Astrocyte (in vitro differentiated cells and primary cell): Measurements from ENCODE around the gene BATF2.

Source experiments
- EZH2 ChIP-seq: IDR thresholded peaks from 2 replicates; pipeline ENCODE4 v1.6.1; 2012; ENCODE audit warnings: mild to moderate bottlenecking, low read length, inconsistent platforms; ENCODE audit not compliant: insufficient read depth
- TF ChIP-seq, protein P1 (sequence below): IDR thresholded peaks from 2 replicates; pipeline ENCODE4 v1.5.1; 2011; ENCODE audit warnings: low read depth, mild to moderate bottlenecking, inconsistent platforms, low read length, moderate library complexity; ENCODE audit not compliant: insufficient read depth

DNA sequence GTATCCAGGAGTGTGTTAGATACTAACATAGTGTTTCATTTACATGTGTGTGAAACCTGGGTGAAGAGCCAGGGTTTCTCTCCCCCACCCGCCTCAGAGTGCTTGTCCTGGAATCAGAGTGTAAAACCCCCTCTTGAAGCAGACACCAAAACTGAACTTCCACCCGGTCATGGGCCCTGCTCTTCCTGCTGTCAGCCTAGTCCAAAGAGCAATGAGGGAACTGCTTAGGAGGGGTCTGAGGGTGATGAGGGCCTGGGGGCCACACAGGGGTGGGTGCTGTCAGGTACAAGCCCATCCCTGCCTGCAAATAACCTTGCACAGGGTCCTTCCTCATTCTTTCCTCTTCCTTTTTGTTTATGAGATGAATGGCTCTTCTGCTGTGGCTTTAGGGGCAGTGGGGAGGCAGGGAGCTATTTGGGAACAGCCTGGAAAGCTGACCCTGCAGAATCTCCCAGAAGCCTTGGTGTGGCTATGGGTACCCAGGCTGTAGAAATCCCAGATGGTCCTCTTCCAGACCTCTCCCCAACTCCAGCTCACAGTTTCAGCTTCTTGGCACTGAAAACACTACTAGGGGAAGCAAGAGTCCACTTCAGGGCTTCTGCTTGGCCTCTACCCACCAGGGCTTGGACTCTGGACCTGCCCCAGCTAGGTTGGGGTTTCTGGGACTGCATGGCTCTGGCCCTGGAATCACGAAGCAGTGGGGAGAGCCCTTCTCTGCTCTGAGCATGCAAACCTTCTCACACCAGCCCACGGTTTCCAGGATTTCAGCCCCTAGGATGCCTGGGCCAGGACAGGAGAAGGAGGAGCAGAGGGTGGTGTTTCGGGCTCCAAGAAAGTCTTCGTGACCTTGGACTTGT lies 8.5 kb downstream of the BATF2 start:
- TF ChIP-seq, protein P1, sequence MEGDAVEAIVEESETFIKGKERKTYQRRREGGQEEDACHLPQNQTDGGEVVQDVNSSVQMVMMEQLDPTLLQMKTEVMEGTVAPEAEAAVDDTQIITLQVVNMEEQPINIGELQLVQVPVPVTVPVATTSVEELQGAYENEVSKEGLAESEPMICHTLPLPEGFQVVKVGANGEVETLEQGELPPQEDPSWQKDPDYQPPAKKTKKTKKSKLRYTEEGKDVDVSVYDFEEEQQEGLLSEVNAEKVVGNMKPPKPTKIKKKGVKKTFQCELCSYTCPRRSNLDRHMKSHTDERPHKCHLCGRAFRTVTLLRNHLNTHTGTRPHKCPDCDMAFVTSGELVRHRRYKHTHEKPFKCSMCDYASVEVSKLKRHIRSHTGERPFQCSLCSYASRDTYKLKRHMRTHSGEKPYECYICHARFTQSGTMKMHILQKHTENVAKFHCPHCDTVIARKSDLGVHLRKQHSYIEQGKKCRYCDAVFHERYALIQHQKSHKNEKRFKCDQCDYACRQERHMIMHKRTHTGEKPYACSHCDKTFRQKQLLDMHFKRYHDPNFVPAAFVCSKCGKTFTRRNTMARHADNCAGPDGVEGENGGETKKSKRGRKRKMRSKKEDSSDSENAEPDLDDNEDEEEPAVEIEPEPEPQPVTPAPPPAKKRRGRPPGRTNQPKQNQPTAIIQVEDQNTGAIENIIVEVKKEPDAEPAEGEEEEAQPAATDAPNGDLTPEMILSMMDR = no peak
- no peak for TF ChIP-seq EZH2
